Fibroblast of villous mesenchyme (primary cell): ENCODE results near the gene VASP. TPM values are rescaled to one million over a fixed set of nuclear protein-coding genes. Genes with fewer than 3 reads are reported as not detected.
A peak's percentile ranks its signal among the peaks of the same experiment; 100 is the strongest.

Experiments used
- DNase-seq: peaks from one replicate; pipeline ENCODE4 v3.0.0-alpha.2; 2010; ENCODE audit warnings: low read depth
- H3K4me3 ChIP-seq: 2 replicates; pipeline ENCODE4 v1.5.1; 2011; ENCODE audit warnings: low read depth, mild to moderate bottlenecking, low read length
- total RNA-seq: library from RNA; depleted of rRNA; stranded (reverse); fragments of >200 nt; gene quantifications from 2 replicates; pipeline ENCODE4 v1.2.3, GENCODE V29; 2012
- TF ChIP-seq, protein P1 (sequence below): IDR thresholded peaks from 2 replicates; pipeline ENCODE4 v1.5.1; 2012; ENCODE audit warnings: low read depth, mild to moderate bottlenecking, low read length; ENCODE audit not compliant: insufficient read depth

VASP gene
- total RNA-seq, 1 donor, result 158 TPM

- peak overlapping the region; percentile 82 for H3K4me3 ChIP-seq
- TF ChIP-seq, protein P1, sequence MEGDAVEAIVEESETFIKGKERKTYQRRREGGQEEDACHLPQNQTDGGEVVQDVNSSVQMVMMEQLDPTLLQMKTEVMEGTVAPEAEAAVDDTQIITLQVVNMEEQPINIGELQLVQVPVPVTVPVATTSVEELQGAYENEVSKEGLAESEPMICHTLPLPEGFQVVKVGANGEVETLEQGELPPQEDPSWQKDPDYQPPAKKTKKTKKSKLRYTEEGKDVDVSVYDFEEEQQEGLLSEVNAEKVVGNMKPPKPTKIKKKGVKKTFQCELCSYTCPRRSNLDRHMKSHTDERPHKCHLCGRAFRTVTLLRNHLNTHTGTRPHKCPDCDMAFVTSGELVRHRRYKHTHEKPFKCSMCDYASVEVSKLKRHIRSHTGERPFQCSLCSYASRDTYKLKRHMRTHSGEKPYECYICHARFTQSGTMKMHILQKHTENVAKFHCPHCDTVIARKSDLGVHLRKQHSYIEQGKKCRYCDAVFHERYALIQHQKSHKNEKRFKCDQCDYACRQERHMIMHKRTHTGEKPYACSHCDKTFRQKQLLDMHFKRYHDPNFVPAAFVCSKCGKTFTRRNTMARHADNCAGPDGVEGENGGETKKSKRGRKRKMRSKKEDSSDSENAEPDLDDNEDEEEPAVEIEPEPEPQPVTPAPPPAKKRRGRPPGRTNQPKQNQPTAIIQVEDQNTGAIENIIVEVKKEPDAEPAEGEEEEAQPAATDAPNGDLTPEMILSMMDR, result peak; percentile 96
- peak; percentile 96 for DNase-seq
Observed at GRCh38 chr19:45478454-45479238, 28.6 kb upstream of the VASP start.

GRCh38 chr19:45483033-45483432, 24.2 kb upstream of the VASP start:
- DNase-seq, result no peak
- TF ChIP-seq, protein P1, result no peak
- no peak overlapping the region for H3K4me3 ChIP-seq

- DNase-seq, result no peak
- no peak overlapping the region for H3K4me3 ChIP-seq
- TF ChIP-seq, protein P1, result no peak
Observed at GRCh38 chr19:45484273-45484945, 22.9 kb upstream of the VASP start.

DNA sequence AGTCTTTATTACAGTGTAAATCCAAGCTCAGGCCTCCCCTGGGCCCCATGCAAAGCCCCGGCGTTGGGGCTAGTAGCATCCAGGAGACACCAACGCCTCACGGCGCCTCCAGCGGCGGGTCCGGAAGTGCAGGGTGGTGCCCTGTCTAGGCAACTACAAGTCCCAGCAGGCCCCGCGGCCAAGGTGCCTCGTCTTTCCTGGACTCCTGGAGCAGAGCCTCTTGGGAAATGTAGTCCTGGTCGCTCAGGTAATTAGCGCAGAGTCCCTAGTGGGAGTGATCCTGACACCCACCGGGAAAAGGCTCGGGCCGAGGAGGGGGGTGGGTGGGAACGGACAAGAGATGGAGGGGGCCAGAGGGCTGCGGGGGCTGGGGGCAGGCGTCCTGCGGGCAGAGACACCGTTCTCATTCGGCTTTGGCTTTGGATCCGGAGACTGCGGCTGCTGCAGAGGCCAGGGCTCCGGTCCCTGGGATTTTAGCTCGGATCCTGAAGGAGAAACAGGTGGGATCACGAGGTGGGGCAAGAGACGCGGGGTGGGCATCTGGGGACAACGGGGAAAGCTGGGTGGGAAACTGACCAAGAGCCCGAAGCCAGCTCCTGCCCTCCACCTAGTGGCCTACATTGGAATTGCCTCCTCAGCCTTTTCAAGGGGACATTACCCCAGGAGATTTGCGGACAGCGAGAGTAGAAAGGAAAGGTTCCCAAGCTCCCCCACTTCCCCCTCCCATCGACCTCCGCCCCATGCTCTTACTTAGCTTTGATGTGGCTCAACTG, 21.8 kb upstream of the VASP start:
- H3K4me3 ChIP-seq, result peak overlapping the region; percentile 82
- DNase-seq, result peak; percentile 93
- TF ChIP-seq, protein P1, result peak; percentile 91

DNA sequence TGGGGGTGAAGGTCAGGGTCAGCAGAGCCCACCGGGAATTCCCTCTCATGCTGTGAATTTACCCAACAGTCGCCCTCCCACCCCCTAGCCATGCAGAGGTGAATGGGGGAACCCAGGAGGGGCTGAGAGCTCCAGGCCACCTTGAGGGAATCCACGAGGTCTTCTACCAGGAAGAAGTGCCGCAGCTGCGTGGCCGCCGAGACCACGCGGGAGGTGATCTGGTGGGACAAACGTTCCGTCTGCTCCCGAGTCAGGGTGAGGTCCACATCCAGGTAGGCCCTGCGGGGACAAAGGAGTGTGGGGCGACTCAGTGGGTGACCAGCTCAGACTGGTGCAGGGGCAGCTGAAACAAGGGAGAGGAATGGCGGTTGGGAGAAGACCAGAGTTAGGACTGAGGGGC, 18.6 kb upstream of the VASP start:
- TF ChIP-seq, protein P1, result no peak
- no peak for DNase-seq
- no peak overlapping the region for H3K4me3 ChIP-seq

DNA sequence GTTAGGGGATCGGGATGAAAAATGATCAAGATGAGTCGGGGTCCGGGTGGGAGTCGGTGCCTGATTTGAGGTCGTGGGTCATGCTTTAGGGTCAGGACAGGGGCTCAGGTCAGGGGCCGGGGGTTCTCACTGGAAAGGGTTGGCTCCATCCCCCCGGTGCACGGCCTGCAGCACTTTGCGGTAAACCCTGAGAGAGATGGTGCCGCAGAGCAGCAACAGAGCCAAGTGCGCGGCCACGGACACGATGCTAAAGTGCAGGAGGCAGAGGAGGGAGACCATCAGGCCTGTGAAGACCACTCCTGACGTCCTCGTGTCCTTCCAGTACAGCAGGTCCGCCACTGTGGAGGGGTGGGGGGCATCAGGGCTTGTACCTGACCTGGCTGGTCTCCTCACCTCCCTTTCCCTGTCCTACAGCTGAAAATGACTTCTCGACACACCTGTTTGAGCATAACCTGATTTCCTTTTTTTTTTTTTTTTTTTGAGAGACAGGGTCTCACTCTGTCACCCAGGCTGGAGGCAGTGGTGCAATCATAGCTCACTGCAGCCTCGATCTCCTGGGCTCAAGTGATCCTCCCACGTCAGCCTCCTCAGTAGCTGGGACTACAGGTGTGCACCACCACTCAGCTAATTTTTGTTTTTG, 17.9 kb upstream of the VASP start:
- H3K4me3 ChIP-seq, result no peak overlapping the region
- TF ChIP-seq, protein P1, result no peak
- no peak for DNase-seq
